GM19351 (cell line): ENCODE results near the gene FUT3.
"Not testable (repeated sequence)": the region's sequence is repeated elsewhere in the genome, so short reads cannot be mapped to it uniquely, and the experiment has no call there.

Experiments
- ATAC-seq: cut with Tn5 transposase; IDR thresholded peaks from one replicate; pipeline ENCODE4 v1.9.1; 2021; ENCODE audit warnings: mild to moderate bottlenecking, moderate library complexity; ENCODE audit not compliant: unreplicated experiment

Gene FUT3

DNA sequence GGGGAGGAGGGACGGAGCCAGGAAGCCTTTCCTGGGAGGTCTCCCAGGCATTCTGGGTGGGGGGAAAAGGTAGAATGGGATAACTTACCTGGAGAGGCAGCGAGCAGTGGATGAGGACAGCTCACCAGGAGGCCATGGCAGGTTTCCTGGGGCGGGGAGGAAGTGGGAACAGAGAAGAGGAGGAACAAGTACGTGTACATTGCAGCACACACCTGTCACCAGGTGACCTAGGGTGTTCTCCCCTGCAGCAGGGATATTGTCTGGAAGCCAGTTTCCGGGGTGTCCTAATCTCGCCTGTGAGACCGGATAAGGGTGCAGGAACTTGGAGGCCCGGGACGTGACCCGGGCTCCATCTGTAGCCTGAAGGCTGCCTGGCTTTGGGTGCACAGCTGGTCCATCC lies at the start of gene FUT3:
Gene FUT3, minus strand, starts transcription at position 148 of the 400 bp plus-strand sequence.
- ATAC-seq, result no peak

DNA sequence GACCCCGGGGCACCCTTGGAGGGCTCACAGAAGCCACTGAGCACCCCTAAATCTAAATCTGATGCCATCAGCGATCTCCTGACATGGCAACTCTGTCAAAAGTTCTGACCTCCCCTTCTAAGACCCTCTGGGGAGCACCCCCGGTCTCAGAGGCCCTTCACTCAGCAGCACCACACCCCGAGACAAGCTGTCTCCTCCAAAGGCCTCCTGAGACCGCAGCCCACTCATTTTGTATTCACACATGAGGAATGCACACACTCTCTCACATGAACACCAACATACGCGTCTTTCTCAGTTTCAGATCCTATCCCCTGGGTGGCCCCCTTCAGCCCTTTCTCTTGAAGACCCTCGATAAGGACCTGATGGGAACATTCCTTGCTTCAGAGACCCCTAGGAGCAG lies 49.7 kb upstream of the FUT3 start:
- no peak for ATAC-seq

DNA sequence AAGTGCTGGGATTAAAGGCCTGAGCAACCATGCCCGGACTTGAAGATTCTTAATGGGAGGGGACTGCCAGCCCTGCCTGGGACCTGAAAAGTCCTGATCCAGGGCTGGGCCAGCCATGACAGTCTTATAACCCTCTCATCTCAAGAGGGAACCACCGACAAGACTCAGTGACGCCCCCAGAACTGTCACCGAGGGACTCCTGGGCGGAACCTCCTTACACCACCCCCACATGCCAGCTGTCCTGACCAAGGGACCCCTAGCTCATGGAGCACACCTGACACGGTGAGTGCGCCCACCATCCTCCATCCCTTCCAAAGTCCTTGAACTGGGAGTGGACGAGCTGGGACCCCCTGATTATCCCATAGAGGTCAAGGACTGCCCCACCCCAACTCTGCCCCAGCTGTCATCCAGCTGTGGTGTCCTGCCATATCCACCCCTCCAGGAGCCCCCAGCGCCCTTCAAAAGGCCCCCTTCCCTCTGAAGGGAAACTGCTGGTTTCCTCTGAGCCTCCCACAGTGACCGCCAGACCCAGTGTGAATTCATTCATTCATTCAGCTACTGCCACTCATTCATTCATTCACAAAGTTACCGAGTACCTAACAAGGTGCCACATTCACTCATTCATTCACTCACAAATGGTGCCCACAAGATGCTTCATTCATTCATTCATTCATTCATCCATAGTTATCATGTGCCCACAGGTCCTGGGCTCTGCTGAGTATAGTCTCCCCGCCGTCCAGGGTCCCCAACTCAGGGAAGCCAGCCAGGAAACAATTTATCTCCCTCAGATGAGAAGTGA lies 48.7 kb upstream of the FUT3 start:
- no peak for ATAC-seq

DNA sequence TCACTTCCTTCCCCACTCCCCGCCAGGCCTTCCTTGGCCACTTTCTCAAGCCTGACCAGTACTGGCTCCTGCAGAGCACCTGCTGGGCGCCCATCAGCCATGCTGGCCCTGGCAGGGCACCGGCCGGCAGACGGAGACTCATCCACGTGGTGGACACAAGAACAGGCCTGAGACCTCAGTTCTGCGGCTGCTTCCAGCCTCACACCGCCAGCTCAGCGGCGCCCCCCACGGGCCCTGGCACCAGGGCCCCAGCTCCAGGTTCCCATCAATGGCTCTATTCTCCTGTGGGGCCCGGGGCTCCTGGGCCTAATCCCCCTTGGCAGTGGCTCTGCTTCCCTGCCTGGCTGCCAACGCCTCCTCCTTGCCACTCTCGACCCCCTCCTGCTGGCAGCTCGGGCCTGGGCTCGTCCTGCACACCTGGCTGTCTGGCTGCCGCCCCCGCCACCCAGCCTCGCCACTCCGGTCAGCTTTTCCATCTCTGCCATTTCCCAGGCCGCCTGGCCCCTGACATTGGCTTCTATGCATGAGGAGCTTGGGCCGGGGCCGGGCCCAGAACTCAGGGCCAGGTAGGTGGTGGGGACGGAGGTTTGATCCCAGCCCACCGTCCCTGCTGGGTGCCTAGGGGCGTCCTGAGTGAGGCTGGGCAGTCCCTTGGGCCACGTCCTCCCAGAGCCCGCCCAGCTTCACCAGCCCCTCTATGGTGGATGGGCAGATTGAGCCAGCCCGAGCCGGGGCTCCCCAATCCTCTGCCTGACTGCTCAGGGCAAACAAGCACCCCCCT lies 46.1 kb upstream of the FUT3 start:
- ATAC-seq, result no peak

DNA sequence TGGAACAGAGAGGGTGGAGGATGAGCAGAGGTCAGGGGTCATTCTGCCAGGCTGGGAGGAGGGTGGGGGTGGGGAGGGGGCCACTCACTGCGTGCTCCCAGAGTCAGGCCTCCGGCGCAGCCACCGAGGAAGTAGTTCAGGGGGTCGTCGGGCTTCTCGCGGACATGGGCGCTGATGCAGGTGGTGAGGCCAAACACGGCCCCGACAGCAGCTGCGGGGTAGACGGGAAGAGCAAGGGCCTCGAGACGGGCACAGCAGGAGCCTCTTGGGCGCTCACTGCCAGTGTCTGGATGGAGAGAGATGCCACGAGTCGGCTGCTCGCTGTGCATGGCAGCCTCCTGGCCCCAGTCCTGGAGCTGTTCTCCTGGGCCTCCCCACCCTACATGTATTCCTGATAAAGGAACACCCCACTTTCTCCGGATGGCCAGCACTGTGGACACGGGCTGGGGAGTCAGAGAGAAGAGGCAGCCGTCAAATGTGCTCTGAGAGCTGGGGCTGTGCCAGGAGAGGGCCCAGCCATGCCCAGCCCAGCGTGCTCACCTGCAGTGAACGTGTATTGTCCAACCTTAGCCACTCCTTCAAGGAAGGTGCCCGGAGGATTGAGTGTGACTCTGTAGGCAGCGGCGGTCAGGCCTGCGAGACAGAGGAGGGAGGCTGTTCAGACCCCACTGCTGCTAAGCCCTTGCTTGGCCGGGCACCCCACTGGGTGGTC lies 45.3 kb upstream of the FUT3 start:
- no peak for ATAC-seq

DNA sequence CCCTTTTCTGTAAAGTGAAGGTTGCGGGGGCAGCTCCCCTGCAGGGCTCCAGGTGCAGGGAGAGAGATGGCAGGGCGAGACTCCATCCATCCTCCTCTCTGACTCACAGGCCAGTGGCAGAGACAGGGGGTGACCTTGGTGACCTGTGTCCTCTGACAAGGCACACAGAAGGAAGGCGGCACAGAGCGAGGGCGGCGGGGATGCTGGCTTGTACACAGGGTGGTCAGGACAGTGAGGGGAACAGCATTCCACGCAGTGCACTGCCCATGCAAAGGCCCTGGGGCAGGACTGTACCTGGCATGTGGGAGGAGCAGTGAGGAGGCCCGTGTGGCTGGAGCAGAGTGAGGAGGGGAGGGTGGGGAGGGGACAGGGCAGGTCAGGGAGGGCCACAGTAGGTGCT lies 44.6 kb upstream of the FUT3 start:
- ATAC-seq, result no peak

DNA sequence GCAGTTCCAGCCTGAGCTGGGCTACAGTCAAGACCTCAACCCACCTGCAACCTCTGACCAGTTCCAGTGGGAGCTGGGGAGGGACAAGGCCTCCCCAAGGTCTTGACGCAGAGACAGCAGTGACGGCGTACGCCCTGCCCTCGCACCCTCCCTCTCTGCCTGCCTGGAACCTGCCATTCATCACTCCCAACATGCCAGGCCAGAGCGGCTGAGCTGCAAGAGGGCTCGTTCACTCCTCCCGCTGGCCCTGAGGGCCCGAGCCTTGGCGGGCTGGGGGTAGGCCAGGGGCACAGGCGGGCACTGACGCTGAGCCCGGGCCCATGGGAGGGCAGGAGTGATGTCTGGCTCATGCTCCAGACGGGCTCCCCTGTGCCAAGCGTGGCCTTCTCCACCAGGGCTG lies 44.2 kb upstream of the FUT3 start:
- no peak for ATAC-seq

DNA sequence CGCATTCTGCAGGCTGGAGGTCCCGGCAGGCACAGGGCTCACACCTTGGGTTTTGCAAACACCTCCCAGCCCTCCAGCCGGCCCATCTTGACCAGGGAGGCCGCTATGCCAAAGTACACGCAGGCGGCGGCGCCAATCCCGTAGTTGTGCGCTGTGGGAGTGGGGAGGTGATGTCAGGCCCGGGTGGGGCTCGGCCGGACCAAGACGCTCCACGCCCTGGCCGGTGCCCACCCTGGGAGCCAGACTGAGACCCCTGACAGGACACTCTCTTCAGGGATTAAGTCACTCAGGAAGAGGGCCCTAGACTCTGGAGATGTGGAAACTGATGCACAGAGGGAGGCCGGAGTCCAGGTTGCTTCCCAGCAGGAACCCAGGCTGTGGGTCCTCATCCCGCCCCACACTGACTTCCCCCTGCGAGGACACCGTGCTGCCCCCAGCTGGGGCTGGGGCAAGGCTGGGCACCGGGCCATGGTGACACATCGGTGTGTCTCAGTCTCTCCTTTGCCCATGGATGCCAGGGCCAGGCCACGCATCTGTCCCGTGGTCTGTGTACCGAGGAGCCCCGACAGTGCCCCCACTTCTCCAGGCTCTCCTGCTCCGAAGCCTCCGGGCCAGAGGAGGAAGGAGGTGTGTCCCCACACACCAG lies 43.6 kb upstream of the FUT3 start:
- no peak for ATAC-seq

DNA sequence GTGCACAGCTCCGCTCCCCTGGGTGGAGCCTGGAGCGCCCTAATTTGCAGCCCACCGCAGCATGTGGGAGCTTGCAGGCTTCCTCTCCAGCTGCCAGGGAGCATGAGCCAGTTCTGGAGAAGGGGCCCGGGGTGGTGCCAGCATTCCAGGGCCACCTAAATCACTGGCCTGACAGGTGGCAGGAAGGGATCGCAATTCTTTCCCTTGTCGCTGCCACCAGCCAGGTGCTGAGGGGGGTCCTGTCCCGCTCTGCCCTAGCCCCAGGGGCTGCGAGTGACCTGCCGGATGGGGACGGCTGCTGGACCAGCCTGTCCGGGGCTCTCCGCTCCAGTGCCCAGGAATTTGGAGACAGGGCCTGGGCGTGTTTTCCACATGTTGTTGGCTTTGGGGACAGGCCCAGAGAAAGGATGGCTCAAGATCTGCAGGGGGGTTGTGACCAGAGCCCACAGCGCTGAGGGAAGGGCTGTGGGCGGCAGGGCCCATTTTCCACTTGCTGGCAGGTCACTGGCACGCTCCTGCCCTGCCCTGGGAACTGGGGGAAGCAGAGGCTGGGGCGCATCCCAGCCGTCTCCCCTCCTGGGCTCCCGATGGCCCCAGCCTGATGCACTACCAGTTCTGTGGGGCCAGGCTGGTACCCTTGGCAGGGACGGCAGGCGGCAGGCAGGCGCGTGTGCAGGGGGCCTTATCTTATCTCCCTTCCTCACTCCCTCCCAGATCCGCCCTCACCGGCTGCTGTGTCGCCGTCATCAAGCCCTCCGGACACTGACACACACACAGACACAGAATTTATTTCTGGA lies 42.9 kb upstream of the FUT3 start:
- ATAC-seq, result no peak

DNA sequence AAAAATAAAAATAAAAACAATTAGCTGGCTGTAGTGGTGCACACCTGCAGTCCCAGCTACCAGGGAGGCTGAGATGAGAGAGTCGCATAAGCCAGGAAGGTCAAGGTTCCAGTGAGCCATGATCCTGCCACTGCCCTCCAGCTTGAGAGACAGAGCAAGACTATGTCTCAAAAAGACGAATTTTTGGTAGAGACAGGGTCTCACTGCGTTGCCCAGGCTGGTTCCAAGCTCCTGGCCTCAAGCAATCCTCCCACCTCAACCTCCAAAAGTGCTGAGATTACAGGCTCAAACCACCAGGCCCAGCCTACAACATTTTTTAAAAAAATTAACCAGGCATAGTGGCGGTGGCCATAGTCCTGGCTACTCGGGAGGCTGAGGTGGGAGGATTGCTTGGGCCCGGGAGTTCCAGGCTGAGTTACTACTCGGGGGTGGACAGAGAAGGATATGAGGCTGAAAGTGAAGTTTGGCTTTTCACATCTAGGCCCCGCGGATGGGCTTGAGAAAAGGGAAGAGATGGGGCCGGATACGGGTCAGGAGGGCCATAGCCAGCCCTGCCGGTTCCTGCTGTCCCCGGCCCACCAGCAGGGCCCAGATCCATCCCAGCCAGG lies 42.2 kb upstream of the FUT3 start:
- no peak for ATAC-seq

DNA sequence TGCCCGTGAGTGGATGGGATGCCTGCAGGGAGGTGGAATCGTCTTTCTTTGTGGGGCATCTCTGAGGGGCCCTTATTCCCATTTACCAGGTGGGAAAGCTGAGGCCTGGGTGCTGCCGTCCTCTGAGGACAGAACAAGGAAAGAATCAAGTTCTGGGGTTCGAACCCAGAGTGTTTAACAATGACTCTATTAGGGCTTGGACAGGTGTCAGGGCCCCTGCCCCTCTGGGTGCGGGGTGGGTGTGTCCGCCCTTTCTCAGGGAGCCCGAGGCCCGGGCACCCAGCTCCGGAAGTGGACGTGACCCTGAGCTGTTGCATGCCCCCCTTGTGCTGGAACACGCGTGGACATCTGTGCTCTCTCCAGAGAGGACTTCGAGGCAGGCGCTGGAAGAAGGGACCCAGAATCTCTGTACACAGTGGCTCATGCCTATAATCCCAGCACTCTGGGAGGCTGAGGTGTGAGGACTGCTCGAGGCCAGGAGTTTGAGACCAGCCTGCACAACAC lies 41.6 kb upstream of the FUT3 start:
- ATAC-seq, result no peak

DNA sequence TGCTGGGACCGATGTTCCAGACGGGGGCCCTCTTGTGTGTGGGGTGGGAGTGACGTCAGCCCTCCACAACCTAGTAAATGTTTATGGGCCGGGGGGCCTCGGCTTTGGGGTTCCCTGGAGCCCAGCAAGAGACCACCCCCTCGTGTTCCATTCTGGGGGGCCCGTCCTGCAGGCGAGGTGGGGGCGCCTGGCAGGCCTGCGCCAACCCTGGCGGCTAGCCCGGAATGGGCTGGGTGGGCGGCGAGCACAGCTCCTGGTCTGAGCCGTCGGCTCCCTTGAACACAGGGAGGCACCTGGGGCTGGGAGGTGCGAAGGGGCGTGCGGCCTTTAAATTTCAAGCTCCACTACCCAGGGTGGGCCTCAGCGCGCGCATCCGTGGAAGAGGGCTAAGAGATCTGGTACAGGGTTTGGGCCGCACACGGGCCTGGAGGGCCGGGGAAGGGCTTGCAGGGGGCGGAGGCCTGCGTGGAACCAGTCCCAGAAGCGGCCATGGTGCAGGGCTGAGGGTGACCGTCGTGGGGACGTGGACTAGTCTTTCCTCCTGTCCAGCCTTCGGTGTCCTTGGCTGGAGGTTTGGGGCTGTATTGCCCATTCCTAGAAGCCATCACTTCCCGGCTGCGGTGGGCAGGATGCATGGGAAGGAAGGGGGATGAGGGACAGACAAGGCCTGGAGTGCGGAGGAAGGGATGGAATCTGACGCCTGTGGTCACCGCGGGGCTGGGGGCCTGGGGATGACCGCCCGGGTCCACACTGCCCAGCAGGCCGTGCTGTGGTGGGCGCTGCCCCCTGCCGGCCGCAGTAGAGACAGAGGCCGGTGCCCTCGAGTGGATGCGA lies 40.9 kb upstream of the FUT3 start:
- ATAC-seq, result no peak

DNA sequence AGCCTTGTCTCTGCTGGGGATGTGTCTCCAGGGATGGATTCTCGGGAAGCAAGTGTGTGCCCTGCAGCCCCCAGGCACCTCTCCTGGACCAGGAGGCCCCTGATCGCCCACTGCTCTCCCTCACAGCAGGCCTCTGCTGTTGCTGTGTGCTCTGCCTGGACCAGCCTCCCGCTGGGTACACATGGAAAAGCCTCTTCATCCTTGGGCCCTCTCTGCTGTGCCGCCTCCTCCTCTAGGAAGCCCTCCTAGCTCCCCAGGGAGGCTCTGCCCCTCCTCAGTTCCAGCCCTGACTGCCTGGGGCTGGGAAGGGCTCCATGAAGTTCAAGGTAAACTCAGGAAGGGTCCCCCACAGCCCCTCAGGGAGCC lies 40.3 kb upstream of the FUT3 start:
- no peak for ATAC-seq

DNA sequence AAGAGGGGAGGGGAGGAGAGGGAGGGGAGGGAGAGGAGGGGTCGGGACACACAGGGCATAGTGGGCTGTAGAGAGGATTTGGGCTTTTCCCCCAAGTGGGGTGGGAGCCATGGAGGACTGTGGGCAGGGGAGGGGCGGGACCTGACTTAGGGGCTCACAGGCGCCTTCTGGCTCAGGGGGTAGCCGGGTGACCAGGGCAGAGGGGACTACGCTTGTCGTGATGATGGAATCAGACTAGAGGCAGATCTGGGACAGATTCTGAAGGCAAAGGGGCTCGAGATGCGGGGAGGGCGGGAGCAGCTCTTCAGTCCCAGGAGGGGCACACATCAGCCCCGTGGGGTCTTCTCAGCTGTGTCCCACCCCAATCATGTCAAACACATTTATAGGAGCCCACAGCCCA lies 38.9 kb upstream of the FUT3 start:
- ATAC-seq, result no peak

DNA sequence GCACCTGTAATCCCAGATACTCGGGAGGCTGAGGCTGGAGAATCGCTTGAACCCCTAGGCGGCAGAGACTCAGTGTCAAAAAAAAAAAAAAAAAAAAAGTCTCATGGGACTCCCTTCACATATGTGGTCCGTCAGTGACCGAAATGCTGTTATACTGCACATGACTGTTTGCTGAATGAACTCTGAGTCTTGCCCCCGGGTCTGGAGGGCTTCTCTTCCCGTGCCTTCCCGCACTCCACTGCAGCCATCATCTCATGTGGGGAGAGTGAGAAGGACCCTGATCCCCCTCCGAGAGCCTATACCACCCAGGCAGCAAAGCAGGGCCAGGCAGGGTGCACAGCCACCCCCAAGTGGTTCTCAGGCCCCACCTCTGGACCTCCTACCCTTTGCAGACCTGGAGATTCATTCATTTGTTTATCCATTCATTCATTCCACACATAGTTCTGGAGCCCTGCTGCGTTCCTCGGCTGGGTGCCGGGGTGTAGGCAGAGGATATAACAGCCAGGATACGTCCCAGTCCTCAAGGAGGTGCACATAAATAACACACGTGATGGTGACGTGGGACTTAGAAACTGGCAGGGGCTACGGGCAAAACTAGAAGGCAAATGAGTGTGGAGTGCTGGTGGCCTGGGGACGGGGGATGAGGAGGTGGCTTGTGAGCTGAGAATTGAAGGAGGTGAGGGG lies 38.2 kb upstream of the FUT3 start:
- ATAC-seq, result no peak

DNA sequence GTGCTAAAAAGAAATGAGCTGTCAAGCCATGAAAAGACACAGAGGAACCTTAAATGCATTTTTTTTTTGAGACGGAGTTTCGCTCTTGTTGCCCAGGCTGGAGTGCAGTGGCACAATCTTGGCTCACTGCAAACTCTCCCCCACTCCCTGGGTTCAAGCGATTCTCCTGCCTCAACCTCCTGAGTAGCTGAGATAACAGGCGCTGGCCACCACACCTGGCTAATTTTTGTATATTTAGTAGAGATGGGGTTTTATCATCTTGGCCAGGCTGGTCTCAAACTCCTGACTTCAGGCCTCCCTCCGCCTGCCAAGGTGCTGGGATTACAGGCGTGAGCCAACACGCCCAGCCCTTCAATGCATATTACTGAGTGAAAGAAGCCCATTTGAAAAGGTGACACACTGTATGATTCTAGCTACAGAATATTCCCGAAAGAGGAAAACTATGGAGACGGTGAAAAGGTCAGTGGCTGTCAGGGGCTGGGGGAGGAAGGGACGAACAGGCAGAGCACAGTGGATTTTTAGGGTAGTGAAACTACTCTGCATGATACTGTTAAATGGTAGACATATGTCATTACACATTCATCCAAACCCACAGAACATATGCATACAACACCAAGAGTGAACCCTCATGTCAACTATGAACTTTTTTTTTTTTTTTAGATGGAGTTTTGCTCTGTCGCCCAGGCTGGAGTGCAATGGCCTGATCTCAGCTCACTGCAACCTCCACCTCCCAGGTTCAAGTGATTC lies 33.0 kb upstream of the FUT3 start:
- ATAC-seq, result not testable (repeated sequence)

DNA sequence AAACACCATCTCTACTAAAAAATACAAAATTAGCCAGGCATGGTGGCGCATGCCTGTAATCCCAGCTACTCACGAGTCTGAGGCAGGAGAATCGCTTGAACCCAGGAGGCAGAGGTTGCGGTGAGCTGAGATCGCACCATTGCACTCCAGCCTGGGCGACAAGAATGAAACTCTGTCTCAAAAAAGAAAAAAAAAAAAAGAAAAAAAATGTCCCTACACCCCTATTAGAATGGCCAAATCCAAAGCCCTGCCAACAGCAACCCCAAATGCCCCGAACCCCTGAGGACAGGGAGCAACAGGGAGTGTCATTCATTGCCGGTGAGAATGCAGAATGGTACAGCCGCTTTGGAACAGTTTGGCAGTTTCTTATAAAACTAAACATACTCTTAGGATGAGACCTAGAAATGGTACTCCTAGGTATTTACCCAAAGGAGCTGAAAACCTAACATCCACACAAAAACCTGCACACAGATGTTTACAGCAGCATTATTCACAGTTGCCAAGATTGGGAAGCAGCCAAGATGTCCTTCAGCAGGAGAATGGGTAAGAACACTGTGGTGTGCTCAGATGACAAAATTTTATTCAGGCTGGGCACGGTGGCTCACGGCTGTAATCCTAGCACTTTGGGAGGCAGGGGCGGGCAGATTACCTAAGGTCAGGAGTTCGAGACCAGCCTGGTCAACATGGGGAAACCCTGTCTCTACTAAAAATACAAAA lies 32.1 kb upstream of the FUT3 start:
- ATAC-seq, result not testable (repeated sequence)
